GM18517 (cell line): ENCODE data around the gene GRID1.

Experiments used
- ATAC-seq: cut with Tn5 transposase; IDR thresholded peaks from one replicate; pipeline ENCODE4 v1.9.1; 2021; ENCODE audit warnings: mild to moderate bottlenecking, moderate library complexity; ENCODE audit not compliant: unreplicated experiment

GRID1 gene

GRCh38 chr10:86073199-86073977 lies 293.2 kb downstream of the GRID1 start:
- no peak for ATAC-seq

- ATAC-seq: no peak
These were observed 294.2 kb downstream of the GRID1 start for GRCh38 chr10:86072413-86072812.

- ATAC-seq: no peak
These were observed 294.8 kb downstream of the GRID1 start for GRCh38 chr10:86071758-86072157.

GRCh38 chr10:86071145-86071544 lies 295.4 kb downstream of the GRID1 start:
- no peak for ATAC-seq

GRCh38 chr10:86070278-86070677 lies 296.3 kb downstream of the GRID1 start:
- ATAC-seq: no peak

GRCh38 chr10:86068231-86069054 lies 298.2 kb downstream of the GRID1 start:
- no peak for ATAC-seq

DNA sequence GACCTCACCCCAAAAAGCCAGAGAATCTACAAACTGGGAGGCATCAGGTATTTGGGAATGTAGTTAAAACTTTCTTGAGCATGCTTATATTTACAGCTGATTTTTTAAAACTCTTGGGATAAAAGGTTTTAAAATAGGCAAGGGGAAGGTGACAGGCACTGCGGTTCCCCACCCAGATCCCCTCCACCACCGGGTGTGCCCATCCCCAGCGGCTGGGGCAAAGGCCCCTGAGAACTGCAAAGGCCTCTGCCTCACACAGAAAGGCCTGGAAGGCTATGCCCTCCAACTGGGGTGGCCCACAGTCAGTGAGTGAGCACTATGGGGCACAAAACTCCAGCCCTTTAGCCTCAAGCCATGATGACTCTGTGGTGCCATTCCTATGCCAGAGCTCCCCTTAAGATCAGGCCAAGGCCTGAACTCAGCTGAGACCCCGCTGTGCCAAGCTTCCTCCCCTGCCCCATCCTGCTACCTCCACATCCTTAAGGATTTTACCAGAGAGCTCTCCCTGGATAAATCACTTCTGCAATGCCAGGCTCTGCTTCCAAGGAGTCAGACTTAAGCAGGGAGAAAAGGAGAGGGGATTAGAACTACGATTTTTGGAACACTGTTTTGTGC lies 299.1 kb downstream of the GRID1 start:
- ATAC-seq: no peak

GRCh38 chr10:86066696-86067095 lies 299.9 kb downstream of the GRID1 start:
- ATAC-seq: no peak

DNA sequence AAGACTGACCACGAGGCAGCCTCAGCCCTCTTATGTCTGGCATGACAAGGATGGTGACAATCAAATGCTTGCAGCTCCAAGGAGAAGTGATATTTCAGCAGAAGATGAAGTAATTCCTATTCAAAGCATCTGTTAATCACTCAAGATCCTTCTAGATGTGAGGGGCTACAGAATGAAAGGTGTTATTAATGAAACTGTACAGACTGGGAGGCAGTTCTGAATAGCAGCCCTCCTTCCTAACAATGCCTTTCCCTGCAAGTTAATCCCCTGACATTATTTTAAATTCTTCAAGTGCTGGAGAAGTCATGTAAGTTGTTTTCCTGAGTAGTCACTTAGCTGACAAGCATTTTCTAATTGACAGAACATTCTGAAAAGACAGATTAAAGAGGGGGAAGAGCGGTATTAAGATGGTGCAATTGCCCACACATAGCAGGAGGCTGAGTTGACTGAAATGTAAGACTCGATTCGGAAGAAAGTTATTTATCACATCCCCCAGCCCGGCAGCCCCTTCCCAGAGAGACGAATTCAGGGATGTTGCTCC lies 300.8 kb downstream of the GRID1 start:
- ATAC-seq: no peak

DNA sequence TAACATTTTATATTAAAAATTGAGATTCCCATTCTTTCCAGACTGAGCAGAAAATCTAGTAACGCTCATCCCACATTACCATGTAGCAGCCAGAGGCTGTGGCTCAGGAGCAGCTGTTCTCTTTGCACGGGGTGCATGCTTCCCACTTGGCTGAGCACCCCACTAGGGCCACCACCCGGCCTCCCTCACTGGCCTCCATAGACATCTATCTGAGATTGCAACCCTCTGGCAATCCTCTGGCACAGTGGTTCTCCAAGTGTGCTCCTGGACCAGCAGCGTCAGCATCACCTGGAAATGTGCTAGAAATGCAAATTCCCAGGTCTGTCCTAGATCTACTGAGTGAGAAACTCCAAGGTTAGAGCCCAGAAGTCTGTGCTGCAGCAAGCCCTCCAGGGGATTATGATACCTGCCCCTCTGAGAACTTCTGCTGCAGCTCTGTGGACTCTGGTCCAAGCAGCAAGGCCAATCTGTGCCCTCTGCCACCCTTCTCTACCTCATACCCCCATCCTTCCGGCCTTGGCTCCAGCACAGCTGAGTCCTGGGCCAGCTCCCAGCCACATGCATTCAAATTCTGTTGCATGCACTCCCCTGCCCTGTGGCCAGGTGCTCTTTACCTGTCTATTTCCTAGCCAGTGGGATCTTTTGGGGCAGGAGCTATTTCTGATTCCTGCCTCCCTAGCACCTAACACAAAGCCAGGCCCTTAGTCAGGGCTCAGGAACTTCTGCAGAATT lies 301.5 kb downstream of the GRID1 start:
- ATAC-seq: no peak

- no peak for ATAC-seq
These were observed 302.4 kb downstream of the GRID1 start for GRCh38 chr10:86064219-86064618.

GRCh38 chr10:86063341-86063740 lies 303.3 kb downstream of the GRID1 start:
- ATAC-seq: no peak

DNA sequence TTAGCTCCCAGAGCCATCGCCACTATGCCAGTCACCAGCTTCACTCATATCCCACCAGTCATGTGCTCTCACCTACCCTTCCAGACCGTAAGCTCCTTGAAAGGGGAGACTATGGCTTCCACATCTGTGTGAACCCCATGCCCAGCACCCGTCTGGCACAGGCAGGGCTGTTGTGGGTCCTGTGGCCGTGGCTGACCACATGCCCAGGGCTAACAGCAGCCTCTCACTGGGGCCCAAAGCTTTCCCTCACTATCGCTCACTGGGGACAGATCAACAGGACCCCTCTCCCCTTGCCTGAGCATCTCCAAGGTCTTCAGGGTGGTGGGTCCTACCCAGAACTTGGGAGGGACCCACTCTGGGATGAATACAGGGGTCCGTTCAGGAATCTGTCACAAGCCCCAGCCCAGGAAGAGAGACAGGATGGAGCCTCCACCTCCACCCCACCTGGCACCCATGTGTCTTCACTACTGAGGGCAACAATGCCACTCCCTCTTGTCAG lies 303.9 kb downstream of the GRID1 start:
- no peak for ATAC-seq

DNA sequence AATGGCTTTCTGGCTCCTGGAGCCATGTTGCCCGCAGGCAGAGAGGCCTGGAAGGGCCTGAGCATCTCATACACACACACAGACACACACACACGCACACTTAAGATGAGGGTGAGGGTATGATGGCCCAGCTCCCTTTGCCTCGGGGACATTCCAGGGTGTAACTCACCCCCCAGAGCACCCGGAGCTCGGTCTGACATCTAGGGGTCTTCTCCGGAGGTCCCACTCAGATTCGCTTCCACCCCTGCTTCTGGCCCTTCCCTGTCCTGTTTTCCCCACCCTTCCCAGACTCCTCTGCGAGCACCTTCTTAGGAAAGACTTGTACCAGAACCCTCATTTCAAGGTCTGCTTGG lies 304.4 kb downstream of the GRID1 start:
- ATAC-seq: no peak

DNA sequence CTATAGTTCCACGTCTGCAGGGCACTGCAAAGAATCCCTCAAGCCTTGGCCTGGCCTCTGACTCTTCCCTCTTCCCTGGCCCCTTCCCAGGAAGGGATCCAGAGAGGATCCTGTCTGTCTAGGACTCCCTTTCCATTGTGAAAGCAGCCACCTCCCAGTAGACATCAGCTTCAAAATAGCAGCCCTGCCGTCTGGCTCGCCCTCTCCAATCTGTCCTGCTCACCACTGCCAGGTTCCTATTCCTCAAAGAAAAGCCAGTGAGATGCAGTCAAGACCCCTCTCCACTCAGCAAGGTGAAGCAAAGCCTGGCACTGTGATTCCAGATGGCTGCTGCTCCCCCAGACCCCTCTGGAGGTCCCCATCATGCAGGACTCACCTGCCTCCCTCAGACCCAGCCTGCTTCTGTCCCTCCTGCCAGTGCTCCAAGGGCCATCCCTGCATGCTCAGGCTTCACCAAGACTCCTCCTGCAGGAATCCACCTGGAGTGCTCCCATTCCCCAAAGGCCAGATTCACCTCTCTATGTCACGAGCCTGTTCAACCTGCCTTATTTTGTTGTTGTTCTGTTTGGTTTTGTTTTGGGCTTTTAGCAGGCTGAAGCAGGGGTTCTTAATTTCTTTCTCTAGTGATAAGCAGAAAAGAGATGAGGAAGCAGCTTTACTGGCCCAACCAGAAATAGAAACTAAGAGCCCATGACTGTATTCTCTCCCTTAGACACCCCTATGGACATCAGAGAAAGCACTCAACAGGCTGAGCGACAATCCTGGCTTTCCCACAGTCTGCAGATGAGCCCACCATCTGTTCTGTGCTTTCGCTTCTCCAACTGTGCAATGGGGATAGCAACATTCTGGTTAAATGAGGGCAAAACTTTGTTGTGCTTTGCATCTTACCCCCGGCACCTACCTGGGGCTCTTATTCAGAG lies 305.1 kb downstream of the GRID1 start:
- no peak for ATAC-seq

GRCh38 chr10:86060386-86061277 lies 306.0 kb downstream of the GRID1 start:
- no peak for ATAC-seq

- no peak for ATAC-seq
These were observed 306.7 kb downstream of the GRID1 start for GRCh38 chr10:86059892-86060291.

DNA sequence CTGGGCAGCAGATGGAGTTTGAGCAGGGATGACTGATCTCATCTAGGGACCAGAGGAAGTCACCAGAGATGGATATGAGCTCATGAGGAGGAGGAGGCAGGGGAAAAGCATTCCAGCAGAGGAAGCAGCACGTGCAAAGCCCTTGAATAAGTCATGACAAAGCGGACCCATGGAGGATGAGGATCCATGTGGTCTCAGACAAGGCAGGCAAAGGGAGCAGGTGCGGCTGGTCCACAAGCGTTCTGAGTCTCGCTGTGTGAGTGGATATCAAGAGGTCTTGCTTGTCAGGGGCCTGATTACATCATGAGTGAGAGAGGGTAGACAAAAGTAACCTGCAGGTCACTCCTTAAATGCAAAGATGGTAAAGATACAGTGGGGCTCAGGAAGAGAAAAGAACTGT lies 307.6 kb downstream of the GRID1 start:
- no peak for ATAC-seq

DNA sequence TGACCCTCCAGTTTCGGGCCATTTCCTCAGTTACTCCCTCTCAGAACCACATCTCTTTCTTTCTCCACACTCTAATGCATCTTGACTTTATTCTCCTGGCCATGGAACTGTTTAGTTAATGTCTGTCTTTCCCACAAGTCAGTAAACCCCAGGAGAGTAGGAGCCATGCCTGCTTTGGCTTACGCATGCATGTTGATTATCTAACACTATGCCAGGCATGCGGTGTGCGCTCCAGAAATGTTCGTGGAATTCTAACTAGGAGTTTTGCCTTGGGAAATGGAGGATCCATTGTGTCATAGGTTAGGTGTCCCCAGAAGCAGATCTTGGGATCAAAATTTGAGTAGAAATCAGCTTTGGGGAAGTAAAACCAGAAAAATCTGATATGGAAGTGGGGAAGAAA lies 308.9 kb downstream of the GRID1 start:
- ATAC-seq: no peak
